ENCODE data around the gene CD8A.

DNA sequence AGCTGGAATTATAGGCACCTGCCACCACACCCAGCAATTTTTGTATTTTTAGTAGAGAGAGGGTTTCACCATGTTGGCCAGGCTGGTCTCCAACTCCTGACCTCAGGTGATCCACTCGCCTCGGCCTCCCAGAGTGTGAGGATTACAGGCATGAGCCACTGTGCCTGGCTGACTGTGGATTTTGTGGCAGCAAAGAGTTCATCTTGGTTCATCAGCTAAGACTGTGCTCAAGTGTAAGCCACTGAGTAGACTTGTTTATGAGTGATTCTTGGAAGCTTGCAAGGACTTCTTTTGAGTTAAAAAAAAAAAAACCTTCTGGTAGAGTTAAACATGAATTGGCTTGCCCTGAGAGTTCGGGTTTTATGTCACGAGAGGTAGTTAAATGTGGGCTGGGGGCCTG is 36.2 kb upstream of the CD8A start:
- TF ChIP-seq, protein P1, sequence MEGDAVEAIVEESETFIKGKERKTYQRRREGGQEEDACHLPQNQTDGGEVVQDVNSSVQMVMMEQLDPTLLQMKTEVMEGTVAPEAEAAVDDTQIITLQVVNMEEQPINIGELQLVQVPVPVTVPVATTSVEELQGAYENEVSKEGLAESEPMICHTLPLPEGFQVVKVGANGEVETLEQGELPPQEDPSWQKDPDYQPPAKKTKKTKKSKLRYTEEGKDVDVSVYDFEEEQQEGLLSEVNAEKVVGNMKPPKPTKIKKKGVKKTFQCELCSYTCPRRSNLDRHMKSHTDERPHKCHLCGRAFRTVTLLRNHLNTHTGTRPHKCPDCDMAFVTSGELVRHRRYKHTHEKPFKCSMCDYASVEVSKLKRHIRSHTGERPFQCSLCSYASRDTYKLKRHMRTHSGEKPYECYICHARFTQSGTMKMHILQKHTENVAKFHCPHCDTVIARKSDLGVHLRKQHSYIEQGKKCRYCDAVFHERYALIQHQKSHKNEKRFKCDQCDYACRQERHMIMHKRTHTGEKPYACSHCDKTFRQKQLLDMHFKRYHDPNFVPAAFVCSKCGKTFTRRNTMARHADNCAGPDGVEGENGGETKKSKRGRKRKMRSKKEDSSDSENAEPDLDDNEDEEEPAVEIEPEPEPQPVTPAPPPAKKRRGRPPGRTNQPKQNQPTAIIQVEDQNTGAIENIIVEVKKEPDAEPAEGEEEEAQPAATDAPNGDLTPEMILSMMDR (IDR thresholded peaks at IDR 0.05; ENCODE audit: control extremely low read depth in 1 of 3, insufficient read depth in 1 of 3, low read depth in 1 of 3, low read length in 3 of 3), result no peak
- TF ChIP-seq, protein P2, sequence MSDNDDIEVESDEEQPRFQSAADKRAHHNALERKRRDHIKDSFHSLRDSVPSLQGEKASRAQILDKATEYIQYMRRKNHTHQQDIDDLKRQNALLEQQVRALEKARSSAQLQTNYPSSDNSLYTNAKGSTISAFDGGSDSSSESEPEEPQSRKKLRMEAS (IDR thresholded peaks at IDR 0.05), result no peak
- TF ChIP-seq TAF1 (IDR thresholded peaks at IDR 0.05; ENCODE audit: low read depth, low read length) (no peak), ZNF274 (IDR thresholded peaks at IDR 0.05; ENCODE audit: borderline replicate concordance, extremely low read depth, low read length) (no peak), HDAC2 (IDR thresholded peaks at IDR 0.05; ENCODE audit: borderline replicate concordance in 1 of 2, low read depth in 2 of 2, low read length in 2 of 2) (no peak), TBP (IDR thresholded peaks at IDR 0.05; ENCODE audit: low read depth, low read length) (no peak)
